ENCODE results near the gene MAPK10.

The MAPK10 gene

GRCh38 chr4:86272669-86273068, 87.2 kb downstream of the MAPK10 start:
- H3K4me3 ChIP-seq (ENCODE audit: low read depth, low read length), result no peak overlapping the region
- no peak for DNase-seq (ENCODE audit: low read depth)
- TF ChIP-seq, protein P1, sequence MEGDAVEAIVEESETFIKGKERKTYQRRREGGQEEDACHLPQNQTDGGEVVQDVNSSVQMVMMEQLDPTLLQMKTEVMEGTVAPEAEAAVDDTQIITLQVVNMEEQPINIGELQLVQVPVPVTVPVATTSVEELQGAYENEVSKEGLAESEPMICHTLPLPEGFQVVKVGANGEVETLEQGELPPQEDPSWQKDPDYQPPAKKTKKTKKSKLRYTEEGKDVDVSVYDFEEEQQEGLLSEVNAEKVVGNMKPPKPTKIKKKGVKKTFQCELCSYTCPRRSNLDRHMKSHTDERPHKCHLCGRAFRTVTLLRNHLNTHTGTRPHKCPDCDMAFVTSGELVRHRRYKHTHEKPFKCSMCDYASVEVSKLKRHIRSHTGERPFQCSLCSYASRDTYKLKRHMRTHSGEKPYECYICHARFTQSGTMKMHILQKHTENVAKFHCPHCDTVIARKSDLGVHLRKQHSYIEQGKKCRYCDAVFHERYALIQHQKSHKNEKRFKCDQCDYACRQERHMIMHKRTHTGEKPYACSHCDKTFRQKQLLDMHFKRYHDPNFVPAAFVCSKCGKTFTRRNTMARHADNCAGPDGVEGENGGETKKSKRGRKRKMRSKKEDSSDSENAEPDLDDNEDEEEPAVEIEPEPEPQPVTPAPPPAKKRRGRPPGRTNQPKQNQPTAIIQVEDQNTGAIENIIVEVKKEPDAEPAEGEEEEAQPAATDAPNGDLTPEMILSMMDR (IDR thresholded peaks at IDR 0.05; ENCODE audit: low read depth, low read length, missing control alignments), result no peak

- DNase-seq (ENCODE audit: low read depth), result no peak
- H3K4me3 ChIP-seq (ENCODE audit: low read depth, low read length), result no peak overlapping the region
- TF ChIP-seq, protein P1 (IDR thresholded peaks at IDR 0.05; ENCODE audit: low read depth, low read length, missing control alignments), result no peak
Observed at GRCh38 chr4:86271057-86271456, 88.8 kb downstream of the MAPK10 start.

DNA sequence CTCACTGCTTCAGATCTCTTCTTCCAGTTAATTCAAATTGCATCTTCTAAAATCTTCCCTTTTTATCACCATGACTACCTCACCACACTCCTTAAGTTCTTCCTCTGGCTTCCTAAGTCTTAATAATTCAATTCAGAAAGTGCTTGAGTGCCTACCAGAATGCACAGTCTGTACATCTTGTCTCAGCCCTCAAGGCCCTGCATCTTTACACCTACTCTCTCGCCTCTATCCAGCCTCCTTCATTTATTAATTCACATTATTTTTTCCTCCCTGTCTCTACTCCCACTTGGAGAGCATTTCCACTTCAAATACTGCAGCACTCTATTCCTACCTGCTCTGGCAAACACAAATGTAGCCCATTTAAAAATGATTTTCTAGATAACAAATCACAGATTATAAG, 90.5 kb downstream of the MAPK10 start:
- no peak overlapping the region for H3K4me3 ChIP-seq (ENCODE audit: low read depth, low read length)
- TF ChIP-seq, protein P1 (IDR thresholded peaks at IDR 0.05; ENCODE audit: low read depth, low read length, missing control alignments), result no peak

GRCh38 chr4:86264241-86264640, 95.6 kb downstream of the MAPK10 start:
- TF ChIP-seq, protein P1 (IDR thresholded peaks at IDR 0.05; ENCODE audit: low read depth, low read length, missing control alignments), result no peak
- H3K4me3 ChIP-seq (ENCODE audit: low read depth, low read length), result no peak overlapping the region
- DNase-seq (ENCODE audit: low read depth), result no peak

More for the DNA sequence above, 90.5 kb downstream of the MAPK10 start:
- DNase-seq (ENCODE audit: low read depth), result no peak

DNA sequence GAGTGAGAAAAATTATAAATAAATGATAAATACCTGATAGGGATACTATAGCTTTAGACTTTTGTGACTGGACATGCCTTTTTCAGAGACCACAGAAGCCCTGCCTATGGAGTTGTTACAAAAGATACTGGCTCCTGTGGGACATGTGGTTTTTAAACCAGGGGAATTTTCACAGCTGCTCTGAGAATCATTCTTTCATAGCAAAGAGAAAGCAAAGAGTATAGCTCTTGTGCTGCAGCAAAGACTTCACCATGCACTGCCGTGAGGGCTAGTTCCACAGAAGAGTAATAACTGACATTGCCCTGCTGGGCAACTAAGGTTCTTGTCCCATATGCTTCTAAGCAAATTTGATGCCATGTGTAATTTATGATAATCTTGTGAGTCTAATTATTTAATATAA, 98.2 kb downstream of the MAPK10 start:
- TF ChIP-seq, protein P1 (IDR thresholded peaks at IDR 0.05; ENCODE audit: low read depth, low read length, missing control alignments), result no peak
- no peak for DNase-seq (ENCODE audit: low read depth)
- H3K4me3 ChIP-seq (ENCODE audit: low read depth, low read length), result no peak overlapping the region

DNA sequence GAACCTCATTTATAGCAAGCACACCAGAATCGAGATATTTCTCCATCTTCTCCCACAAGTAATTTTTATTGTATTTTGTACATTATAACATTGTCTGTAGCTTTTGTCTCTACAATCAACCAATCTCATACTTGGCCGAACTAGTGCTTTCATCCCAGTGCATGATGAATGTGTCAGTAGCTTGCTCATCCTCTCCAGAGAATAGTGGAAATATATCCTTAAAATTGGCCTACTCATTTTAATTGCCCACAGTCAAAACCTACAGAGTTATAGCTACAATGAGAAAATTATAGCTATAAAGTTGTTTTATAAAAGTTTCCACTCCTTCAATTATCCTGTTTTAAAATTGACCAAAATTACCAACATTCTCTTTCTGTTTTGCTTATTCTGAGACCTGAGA, 103.8 kb downstream of the MAPK10 start:
- no peak for DNase-seq (ENCODE audit: low read depth)
- no peak overlapping the region for H3K4me3 ChIP-seq (ENCODE audit: low read depth, low read length)
- TF ChIP-seq, protein P1 (IDR thresholded peaks at IDR 0.05; ENCODE audit: low read depth, low read length, missing control alignments), result no peak

DNA sequence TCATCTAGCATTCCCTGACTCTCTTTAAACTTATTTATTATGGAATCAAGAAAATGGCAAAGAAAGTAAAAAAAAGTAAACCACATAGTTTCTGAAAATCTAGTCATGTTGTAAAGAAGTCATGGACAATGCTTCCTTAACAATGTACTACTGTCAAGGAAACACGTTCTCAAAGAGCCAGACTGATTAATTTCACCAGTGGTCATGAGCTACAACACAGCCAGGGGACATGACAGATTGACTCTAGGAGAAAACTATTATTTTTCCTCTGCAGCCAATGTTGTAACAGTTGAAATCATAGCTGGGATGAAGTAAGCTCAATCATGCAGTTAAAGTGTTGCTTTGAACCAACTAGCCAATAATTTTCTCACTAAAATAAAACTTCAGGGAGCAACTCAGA, 109.2 kb downstream of the MAPK10 start:
- DNase-seq (ENCODE audit: low read depth), result no peak
- TF ChIP-seq, protein P1 (IDR thresholded peaks at IDR 0.05; ENCODE audit: low read depth, low read length, missing control alignments), result no peak
- H3K4me3 ChIP-seq (ENCODE audit: low read depth, low read length), result no peak overlapping the region
